ENCODE data around the gene TEX28.
"Not testable (repeated sequence)": the region's sequence is repeated elsewhere in the genome, so short reads cannot be mapped to it uniquely, and the experiment has no call there.

The TEX28 gene

DNA sequence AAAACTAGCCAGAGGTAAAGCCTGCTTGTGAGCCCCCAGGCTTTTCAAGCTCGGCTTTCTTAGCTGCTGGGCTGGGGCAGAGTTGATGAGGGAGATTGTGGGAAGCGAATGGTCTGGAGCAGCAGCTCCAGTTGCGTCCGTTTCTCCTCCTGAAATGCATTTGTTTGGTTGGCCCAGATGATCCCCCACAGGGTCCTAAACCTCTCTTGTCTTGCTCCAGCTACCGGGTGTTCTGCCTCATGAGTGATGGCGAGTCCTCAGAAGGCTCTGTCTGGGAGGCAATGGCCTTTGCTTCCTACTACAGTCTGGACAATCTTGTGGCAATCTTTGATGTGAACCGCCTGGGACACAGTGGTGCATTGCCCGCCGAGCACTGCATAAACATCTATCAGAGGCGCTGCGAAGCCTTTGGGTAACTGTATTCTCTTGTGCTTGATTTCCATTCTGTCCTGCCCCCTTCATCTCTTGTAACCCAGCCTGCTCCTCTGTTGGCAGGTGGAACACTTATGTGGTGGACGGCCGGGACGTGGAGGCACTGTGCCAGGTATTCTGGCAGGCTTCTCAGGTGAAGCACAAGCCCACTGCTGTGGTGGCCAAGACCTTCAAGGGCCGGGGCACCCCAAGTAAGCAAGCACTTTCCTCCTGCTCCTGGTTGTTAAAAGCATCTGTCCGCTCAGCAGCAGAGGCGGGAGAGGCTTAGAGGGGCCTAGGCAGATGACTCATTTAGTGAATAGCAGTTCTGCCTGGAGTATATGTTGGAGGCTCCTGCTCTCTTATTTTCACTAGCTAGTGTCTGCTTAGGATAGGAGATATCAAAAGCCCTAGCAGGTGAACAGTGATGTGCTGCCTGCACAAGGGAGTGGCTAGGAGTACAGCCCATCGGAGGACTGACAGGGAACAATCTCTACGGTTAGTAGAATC is 16.0 kb upstream of the TEX28 start:
- DNase-seq (ENCODE audit: low read depth in 2 of 2), result no peak

DNA sequence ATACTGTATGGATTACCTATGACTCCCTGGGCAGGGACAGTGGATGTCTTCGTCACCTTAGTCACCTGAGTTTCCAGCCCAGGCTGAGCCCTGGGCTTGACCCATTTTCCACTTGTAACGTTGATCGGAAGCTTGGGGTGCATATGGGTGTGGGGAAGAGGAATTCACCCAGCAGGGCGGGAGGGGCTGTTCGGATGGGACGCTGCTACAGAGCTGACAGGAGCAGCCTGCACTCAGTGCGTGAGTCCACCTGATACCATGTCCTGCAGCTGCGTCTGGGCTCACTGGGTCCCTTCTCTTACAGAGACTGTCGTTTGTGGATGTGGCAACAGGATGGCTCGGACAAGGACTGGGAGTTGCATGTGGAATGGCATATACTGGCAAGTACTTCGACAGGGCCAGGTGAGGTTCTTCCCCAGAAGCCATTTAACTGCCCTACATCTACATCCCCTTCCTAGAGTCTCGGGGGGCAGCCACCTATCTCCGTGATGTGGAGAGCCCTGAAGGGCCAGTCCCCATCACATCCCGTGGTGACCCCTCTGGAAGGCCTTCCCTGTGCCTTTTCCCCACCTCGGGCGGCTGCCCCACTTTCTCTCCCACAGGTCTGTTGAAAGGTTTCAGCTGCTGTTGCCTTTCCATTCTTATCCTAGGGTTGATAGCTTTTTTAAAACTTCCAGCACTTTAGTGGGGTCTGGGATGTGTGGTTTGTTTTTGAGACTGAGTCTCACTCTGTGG is 14.3 kb upstream of the TEX28 start:
- no peak for DNase-seq (ENCODE audit: low read depth in 2 of 2)

DNA sequence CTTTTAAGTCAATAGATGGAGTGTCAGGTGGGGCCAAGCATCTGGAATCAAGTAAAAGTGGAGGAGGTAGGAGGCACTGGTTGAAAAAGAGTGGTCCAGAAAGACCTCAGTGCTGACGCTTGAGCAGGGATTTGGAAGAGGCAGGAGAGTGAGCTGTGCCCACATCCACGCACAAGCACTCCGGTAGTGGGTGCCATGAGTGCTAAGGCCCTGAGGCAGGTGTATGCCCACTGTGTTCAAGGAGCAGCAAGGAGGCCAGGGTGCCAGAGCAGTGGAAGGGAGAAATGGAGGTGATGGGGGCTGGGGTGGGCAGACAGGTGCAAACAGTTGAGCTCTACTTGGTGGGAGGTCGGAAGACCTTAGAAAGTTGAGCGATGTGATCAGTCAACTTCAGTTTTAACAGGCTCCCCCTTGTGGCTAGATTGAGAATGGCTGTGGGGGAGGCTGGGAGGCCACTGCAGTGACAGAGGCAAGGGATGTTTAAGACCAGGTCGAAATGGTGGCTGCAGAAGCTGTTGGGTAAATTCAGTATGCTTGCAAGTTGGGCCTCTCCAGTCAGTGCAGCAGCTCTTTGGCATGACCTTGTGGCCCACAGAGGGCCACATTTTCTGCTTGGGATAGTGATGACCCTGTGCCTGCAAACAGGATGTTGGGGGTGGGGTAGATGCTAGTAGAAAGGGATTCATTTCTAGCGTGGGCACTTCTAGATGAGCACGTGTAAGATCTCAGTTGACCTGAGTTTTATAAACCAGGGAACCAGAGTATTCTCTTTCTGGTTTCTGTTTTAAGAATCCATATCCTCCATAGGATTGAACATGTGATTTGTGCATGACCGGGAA is 13.4 kb upstream of the TEX28 start:
- no peak for DNase-seq (ENCODE audit: low read depth in 2 of 2)

DNA sequence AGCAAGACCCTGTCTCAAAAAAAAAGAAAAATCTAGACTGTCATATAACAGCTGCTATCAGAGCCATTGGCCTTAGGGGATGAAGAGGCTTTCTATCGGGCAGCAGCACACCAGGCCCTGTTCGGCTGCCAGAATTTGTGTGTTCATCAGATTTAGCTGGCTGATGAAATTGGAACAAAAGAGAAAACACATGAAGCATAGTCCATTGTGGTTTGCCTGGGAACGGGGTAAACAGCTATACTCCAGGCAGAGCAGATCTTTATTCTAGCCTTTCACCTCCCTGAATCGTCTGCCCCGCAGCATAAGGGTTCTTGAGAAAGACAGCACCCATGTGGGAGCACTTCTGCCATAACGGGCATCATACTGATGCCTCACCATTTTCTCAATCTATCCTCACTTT is 12.3 kb upstream of the TEX28 start:
- DNase-seq (ENCODE audit: low read depth in 2 of 2), result no peak

DNA sequence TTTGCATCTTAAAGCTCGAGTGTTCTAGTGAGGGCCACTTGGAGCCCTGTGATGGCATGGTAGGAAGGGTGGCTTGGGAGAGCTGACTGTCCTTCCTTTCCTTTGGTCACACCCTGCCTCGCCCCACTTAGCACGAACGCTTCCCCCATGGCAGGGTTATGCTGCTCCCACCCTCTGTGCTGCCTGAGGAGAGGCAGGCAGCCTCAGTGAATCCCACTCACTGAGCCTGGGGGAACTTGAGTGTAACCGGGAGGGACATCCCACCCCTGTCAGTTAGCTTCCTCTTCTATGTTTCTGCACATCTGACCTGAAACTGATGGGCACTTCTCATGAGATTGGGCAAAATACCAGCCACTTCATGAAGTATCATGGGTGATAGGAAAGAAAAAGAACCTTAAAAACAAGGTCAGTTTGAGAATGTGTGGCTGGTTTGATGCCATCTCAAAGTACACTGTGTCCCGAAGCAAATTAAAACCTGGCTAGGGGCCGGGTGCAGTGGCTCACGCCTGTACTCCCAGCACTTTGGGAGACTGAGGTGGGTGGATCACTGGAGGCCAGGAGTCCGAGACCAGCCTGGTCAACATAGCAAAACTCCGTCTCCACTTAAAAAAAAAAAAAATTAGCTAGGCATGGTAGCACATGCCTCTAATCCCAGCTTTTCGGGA is 10.7 kb upstream of the TEX28 start:
- no peak for DNase-seq (ENCODE audit: low read depth in 2 of 2)

DNA sequence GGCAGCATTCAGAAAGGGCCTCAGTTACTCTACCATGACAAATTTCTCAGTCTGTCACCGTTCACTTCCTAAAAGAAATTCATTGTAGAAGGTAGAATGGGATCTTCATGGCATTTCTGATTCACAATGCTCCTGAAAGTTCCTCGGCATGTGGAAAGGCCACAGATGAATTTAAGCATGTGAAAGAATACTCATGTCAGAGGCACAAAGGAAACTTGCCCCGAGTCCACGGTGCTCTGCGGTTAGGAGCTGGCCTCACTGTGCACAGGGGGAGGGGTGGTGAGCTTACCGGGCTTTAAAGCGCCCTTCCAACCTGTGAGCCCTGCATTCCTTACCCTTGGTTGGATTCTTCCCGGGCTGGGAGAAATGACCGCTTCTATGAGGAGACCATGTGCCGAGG is 9.9 kb upstream of the TEX28 start:
- no peak for DNase-seq (ENCODE audit: low read depth in 2 of 2)

DNA sequence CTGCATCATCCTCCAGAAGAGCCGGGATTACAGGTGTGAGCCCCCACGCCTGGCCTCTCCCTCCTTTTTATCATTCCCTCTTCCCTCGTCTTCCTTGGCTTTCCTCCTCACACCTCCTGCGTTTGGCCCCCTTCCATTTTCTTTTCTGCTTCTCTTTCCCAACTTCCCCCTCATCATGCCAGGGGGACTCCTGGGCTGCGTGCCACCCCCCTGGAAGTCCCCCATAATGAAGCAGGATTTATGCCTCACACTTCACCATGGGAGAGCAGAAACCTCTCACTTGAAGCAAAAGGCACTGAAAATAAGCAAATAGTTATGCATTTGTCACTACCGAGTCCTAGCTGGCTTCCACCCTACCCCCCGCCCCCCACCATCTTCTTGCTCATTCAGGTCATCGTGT is 8.6 kb upstream of the TEX28 start:
- no peak for DNase-seq (ENCODE audit: low read depth in 2 of 2)

DNA sequence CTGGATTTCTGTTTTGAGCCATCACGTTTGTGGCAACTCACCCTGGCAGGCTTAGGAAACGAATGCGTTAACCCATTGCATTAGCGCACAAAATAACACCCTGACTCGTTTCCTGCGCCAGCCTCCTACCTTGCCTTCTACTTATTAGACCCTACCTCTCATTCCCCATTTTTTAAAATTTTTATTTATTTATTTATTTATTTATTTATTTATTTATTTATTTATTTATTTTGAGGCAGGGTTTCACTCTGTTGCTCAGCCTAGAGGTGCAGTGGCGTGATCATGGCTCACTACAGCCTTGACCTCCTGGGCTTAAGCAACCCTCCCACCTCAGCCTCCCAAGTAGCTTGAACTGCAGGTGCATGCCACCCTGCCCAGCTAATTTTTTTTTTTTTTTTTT is 8.1 kb upstream of the TEX28 start:
- not testable (repeated sequence) for DNase-seq (ENCODE audit: low read depth in 2 of 2)

DNA sequence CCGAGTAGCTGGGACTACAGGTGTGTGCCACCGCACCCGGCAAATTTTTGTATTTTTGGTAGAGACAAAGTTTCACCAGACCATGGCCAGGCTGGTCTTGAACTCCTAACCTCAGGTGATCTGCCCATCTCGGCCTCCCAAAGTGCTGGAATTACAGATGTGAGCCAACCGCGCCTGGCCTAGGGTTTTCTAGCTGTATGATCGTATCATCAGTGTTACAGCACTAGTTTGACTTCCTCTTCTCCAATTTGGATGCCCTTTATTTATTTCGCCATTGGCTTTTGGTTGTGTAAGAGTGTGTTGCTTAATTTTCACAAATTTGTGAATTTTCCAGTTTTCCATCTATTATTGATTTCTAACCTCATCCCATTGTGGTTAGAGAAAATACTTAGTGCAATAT is 5.9 kb upstream of the TEX28 start:
- no peak for DNase-seq (ENCODE audit: low read depth in 2 of 2)

DNA sequence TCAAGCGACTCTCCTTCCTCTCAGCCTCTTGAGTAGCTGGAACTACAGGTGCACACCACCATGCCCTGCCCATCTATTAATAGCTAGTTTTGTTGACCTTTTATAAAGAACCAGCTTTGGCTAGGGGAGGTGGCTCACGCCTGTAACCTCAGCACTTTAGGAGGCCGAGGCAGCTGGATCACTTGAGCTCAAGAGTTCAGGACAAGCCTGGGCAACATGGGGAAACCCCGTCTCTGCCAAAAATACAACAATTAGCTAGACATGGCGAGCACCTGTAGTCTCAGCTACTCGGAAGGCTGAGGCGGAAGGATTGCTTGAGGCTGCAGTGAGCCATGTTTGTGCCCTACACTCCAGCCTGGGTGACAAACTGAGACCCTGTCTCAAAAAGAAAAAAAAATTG is 3.4 kb upstream of the TEX28 start:
- DNase-seq (ENCODE audit: low read depth in 2 of 2), result no peak

DNA sequence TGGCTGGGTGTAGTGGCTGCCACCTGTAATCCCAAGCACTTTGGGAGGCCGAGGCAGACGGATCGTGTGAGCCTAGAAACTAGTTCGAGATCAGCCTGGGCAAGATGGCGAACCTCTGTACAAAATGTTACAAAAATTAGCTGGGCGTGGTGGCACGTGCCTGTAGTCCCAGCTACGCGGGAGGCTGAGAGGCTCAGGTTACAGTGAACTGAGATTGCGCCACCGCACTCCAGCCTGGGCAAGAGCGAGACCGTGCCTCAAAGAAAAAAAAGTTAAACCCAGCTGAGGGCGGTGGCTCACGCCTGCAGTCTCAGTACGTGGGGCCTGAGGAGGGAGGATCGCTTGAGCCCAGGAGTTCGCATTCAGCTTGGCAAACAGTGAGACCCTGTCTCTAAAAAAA is 1.8 kb upstream of the TEX28 start:
- DNase-seq (ENCODE audit: low read depth in 2 of 2), result no peak

DNA sequence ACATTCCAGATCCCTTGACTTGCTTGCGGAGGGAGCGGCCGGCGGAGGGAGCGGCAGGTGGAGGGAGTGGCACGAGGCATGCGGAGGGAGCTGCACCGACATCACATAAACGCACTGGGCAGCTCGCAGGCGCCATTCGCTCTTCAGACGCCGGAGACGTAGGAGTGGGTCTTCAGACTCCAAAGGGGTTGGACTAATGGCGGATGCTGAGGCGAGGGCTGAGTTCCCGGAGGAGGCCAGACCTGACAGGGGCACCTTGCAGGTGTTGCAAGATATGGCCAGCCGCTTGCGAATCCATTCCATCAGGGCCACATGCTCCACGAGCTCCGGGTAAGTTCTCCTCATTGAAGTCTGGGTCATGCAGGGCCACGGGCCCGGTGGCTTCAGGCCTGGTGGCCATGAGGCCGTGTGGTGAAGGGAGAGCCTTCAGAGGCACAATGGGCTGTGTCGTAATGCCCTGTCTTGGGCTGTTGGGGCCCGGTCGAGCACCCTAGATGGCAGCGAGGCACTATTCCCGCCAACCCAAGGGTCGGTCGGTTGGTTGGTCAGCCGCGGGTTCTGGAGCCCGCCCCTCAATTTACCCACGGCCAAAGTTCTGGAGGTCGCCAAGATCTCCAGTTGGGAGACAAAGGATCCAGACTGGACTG is 863 bp upstream of the TEX28 start, which contains the start of gene TKTL1:
TKTL1 (plus strand) TSS at position 132 of the 647 bp plus-strand sequence; CDS start at position 197, 65 bp downstream.
- DNase-seq (ENCODE audit: low read depth in 2 of 2), result no peak

DNA sequence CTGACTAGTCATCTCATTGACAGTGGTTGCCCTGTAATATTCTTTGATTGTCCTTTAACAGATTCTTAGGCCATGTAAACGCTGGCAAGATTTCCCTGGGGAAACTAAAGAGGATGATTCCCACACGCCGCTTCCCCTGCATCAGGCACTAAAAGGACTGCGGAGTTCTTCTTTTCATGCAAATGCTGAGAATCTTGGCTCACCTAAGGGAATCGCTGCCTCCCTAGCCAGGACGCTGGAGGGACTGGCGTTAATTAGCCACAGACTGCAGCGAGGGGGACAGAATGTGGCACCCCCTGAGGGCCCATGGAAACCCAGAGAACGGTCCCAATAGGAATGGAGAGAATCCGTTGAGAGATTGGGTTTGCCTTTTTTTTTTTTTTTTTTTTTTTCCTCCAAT is 8.5 kb downstream of the TEX28 start:
- not testable (repeated sequence) for DNase-seq (ENCODE audit: low read depth in 2 of 2)

DNA sequence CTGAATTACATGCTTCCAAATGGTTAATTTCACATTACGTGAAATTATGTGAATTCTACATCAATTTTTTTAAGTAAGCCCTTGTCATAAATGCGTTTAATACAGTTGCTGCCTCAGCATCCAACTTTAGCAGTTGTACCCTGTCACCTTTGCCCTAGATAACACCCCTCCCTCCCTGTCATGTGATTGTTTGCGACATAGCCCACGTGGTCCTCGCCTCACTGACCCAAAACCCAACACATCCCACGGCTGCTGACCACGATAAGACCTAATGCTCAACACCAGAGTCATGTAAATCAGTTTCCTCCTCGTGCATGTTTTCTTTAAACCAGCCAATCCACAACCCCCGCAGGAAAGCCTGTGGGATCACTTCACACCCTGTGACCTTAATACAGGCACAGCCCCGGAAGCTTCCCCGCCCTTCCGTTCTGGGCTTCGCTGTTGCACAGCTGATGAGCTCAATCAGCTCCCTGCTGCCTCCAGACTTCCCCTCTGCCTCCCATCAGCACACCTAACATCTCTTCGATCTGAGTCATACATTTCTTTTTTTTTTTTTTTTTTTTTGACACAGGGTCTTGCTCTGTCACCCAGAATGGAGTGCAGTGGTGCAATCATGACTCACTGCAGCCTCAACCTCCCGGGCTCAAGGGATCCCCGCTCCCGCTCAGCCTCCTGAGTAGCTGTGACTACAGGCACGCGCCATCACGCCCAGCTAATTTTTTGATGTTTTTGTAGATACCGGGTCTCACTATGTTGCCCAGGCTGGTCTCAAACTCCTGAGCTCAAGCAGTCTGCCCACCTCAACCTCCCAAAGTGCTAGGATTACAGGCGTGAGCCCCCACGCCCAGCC is 10.2 kb downstream of the TEX28 start:
- not testable (repeated sequence) for DNase-seq (ENCODE audit: low read depth in 2 of 2)

DNA sequence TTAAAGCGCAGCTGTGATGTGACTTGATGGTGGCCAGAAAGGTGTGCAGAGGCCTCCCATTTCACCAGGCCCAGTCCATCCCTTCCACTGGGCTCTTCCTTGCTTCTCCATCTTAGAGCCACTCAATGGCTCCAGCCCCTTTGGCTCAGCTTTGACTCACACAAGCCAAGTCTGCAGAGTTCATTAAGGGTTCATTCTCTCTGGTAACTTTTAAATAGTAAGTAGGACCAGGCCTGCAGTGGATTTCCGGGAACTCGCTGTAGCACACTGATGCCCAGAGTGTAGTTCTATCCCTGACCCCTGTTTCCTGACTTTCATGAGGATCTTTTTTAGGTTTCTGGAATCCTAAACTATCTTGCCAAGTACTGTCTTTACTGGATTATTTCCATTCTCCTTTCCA is 25.7 kb downstream of the TEX28 start:
- DNase-seq (ENCODE audit: low read depth in 2 of 2), result not testable (repeated sequence)

DNA sequence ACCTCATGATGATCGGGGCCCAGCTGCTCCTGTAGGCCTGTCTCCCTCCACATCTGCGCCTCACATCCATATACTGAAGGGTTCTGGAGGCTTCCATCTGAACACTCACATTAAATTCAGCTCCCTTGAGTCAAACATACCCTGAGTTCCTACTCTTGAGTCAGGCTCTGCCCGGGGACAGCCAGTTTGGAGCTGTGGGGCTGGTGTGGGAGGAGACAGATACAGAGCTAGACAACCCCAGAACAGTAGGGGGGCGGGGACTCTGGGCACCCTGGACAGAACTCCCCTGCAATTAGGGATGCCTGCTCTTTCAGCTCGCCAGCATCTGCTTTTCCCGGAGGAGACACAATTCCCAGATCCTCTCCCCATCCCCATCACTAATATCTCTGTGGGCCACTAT is 31.9 kb downstream of the TEX28 start:
- not testable (repeated sequence) for DNase-seq (ENCODE audit: low read depth in 2 of 2)

DNA sequence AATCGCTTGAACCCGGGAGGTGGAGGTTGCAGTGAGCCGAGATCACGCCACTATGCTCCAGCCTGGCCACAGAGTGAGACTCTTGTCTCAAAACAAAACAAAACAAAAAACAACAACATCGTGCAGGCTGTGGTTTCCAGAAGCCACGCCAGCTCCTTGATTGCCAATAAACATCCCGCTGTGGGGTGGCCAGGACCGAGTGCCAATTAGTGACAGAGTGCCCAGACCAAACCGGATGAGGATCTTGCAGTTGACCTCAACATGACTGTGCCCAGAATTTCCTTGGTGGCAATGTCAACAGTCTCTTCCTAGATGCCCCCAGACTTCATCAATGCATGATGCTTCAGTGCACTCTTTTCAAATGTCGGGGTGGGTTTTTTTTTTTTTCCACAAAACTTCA is 36.2 kb downstream of the TEX28 start:
- DNase-seq (ENCODE audit: low read depth in 2 of 2), result not testable (repeated sequence)

DNA sequence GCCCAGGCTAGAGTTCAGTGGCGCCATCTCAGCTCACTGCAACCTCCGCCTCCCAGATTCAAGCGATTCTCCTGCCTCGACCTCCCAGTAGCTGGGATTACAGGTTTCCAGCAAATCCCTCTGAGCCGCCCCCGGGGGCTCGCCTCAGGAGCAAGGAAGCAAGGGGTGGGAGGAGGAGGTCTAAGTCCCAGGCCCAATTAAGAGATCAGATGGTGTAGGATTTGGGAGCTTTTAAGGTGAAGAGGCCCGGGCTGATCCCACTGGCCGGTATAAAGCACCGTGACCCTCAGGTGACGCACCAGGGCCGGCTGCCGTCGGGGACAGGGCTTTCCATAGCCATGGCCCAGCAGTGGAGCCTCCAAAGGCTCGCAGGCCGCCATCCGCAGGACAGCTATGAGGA is 37.6 kb downstream of the TEX28 start, which contains the start of gene OPN1MW3:
OPN1MW3 (plus strand) TSS at position 301 of the 400 bp plus-strand sequence; CDS start at position 339, 38 bp downstream.
- not testable (repeated sequence) for DNase-seq (ENCODE audit: low read depth in 2 of 2)

DNA sequence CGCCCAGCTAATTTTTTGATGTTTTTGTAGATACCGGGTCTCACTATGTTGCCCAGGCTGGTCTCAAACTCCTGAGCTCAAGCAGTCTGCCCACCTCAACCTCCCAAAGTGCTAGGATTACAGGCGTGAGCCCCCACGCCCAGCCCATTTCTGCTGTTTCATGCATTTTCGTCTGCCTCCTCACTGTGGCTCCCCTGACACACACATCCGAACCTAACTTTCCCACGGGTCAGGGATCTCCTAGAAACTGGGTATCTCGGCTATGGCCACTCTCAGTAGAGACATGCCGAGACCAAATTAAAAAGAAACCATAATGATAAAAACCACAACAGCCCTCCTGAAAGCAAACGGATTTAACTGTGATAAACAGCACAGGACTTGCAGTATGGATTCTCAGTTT is 46.8 kb downstream of the TEX28 start:
- DNase-seq (ENCODE audit: low read depth in 2 of 2), result not testable (repeated sequence)

Data from fibroblast of skin of left biceps (primary cell).